Liver (tissue), 9 donors: ENCODE measurements around the gene BRSK2. TPM values are rescaled to one million over a fixed set of nuclear protein-coding genes. Genes with fewer than 3 reads are reported as not detected.
A peak's percentile ranks its signal among the peaks of the same experiment; 100 is the strongest.
"Not testable (repeated sequence)": the region's sequence is repeated elsewhere in the genome, so short reads cannot be mapped to it uniquely, and the experiment has no call there.

Source experiments
- DNase-seq: peaks from one replicate; pipeline ENCODE4 v3.0.0-alpha.2; 2017; ENCODE audit warnings: low spot score
- H3K27ac ChIP-seq, 2 donors: one replicate each; pipeline ENCODE4 v1.7.0; 2013; ENCODE audit warnings: inconsistent platforms in 2 of 2, low read length in 2 of 2, control low read depth in 1 of 2, low read depth in 1 of 2, mild to moderate bottlenecking in 1 of 2
- H3K27me3 ChIP-seq, 4 donors: one replicate each; pipeline versions ENCODE4 v1.6.1 to v1.7.0; 2013; ENCODE audit warnings: low read length in 3 of 4, inconsistent platforms in 1 of 4, mild to moderate bottlenecking in 1 of 4, moderate library complexity in 1 of 4; ENCODE audit not compliant: control insufficient read depth in 4 of 4, insufficient read depth in 4 of 4
- H3K36me3 ChIP-seq, 4 donors: one replicate each; pipeline versions ENCODE4 v1.6.1 to v1.7.0; 2013; ENCODE audit warnings: low read length in 3 of 4, mild to moderate bottlenecking in 3 of 4, low read depth in 1 of 4, moderate library complexity in 1 of 4; ENCODE audit not compliant: control insufficient read depth in 4 of 4, insufficient read depth in 3 of 4
- H3K4me1 ChIP-seq, 4 donors: one replicate each; pipeline versions ENCODE4 v1.6.1 to v1.7.0; 2013; ENCODE audit warnings: low read length in 3 of 4, mild to moderate bottlenecking in 3 of 4, moderate library complexity in 1 of 4; ENCODE audit not compliant: control insufficient read depth in 4 of 4, insufficient read depth in 4 of 4
- H3K4me3 ChIP-seq, 3 donors: one replicate each; pipeline versions ENCODE4 v1.6.1 to v1.7.0; 2013; ENCODE audit warnings: low read length in 3 of 3, control low read depth in 1 of 3, low read depth in 1 of 3, mild to moderate bottlenecking in 1 of 3
- H3K9ac ChIP-seq, 2 donors: one replicate each; pipeline ENCODE4 v1.7.0; 2013; ENCODE audit warnings: low read length in 2 of 2, mild to moderate bottlenecking in 2 of 2, moderate library complexity in 2 of 2, control low read depth in 1 of 2, low read depth in 1 of 2
- H3K9me3 ChIP-seq, 4 donors: one replicate each; pipeline versions ENCODE4 v1.6.1 to v1.7.0; 2013; ENCODE audit warnings: low read length in 3 of 4; ENCODE audit not compliant: control insufficient read depth in 4 of 4
- EGR1 ChIP-seq, 2 donors: IDR thresholded peaks; 2 replicates each; pipeline ENCODE4 v1.6.1; 2016 to 2018; ENCODE audit warnings: antibody characterized with exemption in 2 of 2, low read depth in 2 of 2
- FOXA1 ChIP-seq: IDR thresholded peaks from 2 replicates; pipeline ENCODE4 v1.6.1; 2016; ENCODE audit warnings: antibody characterized with exemption
- FOXA2 ChIP-seq: IDR thresholded peaks from 2 replicates; pipeline ENCODE4 v1.6.1; 2016; ENCODE audit warnings: antibody characterized with exemption
- GABPA ChIP-seq, 2 donors: IDR thresholded peaks in 1 of 2; conservative IDR thresholded peaks in 1 of 2; 2 replicates each; pipeline ENCODE4 v1.6.1; 2016; ENCODE audit warnings: antibody characterized with exemption in 2 of 2, mild to moderate bottlenecking in 1 of 2, moderate library complexity in 1 of 2
- HNF4A ChIP-seq, 2 donors: conservative IDR thresholded peaks; 2 replicates each; pipeline ENCODE4 v1.6.1; 2016; ENCODE audit warnings: antibody characterized with exemption in 2 of 2, mild to moderate bottlenecking in 2 of 2
- JUND ChIP-seq, 2 donors: IDR thresholded peaks; 2 replicates each; pipeline ENCODE4 v1.6.1; 2016; ENCODE audit warnings: antibody characterized with exemption in 2 of 2
- NR2F2 ChIP-seq: IDR thresholded peaks from 2 replicates; pipeline ENCODE4 v1.6.1; 2016; ENCODE audit warnings: antibody characterized with exemption
- RAD21 ChIP-seq, 2 donors: IDR thresholded peaks; 2 replicates each; pipeline ENCODE4 v1.6.1; 2016; ENCODE audit warnings: antibody characterized with exemption in 2 of 2, mild to moderate bottlenecking in 2 of 2
- RXRA ChIP-seq, 2 donors: IDR thresholded peaks; 2 replicates each; pipeline ENCODE4 v1.6.1; 2017 to 2018; ENCODE audit warnings: antibody characterized with exemption in 2 of 2, mild to moderate bottlenecking in 1 of 2
- SP1 ChIP-seq: IDR thresholded peaks from 2 replicates; pipeline ENCODE4 v1.6.1; 2018; ENCODE audit warnings: antibody characterized with exemption, mild to moderate bottlenecking
- TAF1 ChIP-seq: conservative IDR thresholded peaks from 2 replicates; pipeline ENCODE4 v1.6.1; 2016; ENCODE audit warnings: antibody characterized with exemption, mild to moderate bottlenecking
- YY1 ChIP-seq: IDR thresholded peaks from 2 replicates; pipeline ENCODE4 v1.6.1; 2016; ENCODE audit warnings: antibody characterized with exemption, mild to moderate bottlenecking
- WGBS: extraction: QIAGEN DNeasy Blood & Tissue Kit; methylation state at CpG from one replicate; pipeline ENCODE4 v1.1.7; 2013; 5-methylcytosine and 5-hydroxymethylcytosine counted together
- polyA plus RNA-seq, 2 donors: library from polyadenylated mRNA; stranded (reverse) in 1 of 2; unstranded in 1 of 2; fragments of 200-250 nt in 1 of 2; fragments of >200 nt in 1 of 2; fragmentation: Nextera tagmentation in 1 of 2; extraction: Ambion mirVana in 1 of 2; gene quantifications; one replicate each; pipeline versions ENCODE4 v1.2.1 to v1.2.3, GENCODE V29; 2013 to 2015
- total RNA-seq, 2 donors: library from RNA; depleted of rRNA; stranded (reverse); fragments of >200 nt; gene quantifications; one replicate each; pipeline ENCODE4 v1.2.3, GENCODE V29; 2014
- TF ChIP-seq, protein P1 (sequence below): IDR thresholded peaks from 2 replicates; pipeline ENCODE4 v1.6.1; 2016; ENCODE audit warnings: antibody characterized with exemption
- TF ChIP-seq, protein P2 (sequence below): IDR thresholded peaks from 2 replicates; pipeline ENCODE4 v1.6.1; 2016; ENCODE audit warnings: antibody characterized with exemption
- TF ChIP-seq, protein P3 (sequence below): fragments of 150-350 bp; IDR thresholded peaks from 2 replicates; pipeline ENCODE4 v1.5.1; 2017; ENCODE audit warnings: improper control_type of control experiment, low read depth, low read length; ENCODE audit not compliant: missing input control
- TF ChIP-seq, protein P4 (sequence below): IDR thresholded peaks from 2 replicates; pipeline ENCODE4 v1.6.1; 2016; ENCODE audit warnings: antibody characterized with exemption, mild to moderate bottlenecking
- TF ChIP-seq, protein P5 (sequence below): IDR thresholded peaks from 2 replicates; pipeline ENCODE4 v1.6.1; 2016; ENCODE audit warnings: antibody characterized with exemption
- donor health status: healthy.
- donor health status: healthy.
- donor health status: healthy.
- donor health status: healthy.
- donor health status: healthy.

Gene BRSK2
- total and polyA plus RNA-seq, 4 donors = 0.05 to 0.17 TPM; not detected in 2

DNA sequence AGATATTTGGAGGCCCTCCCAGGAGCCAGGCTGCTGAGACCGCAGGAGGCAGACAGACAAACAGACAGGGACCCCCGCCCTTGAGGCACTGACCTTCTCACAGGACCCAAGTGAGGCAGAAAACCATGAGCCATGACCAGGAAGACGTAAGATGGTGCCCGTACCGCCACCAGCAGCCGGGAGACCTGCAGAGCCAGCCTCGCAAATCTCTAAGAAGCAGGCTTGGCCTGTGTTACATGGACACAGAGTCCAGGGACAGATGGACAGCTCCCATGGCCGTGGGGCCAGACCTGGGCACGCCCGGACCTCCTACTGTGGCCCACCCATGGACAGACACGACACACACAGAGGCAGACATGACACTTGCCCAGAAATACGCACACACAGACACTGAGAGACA, 49.6 kb upstream of the BRSK2 start:
- Histone ChIP-seq H3K9me3 (no peaks in the 10 kb centered on the region), H3K27me3 (no peaks in the 10 kb centered on the region), H3K4me1 (peaks cover 8 to 15% (median 10%) of the 10 kb centered on the region in 4 donors), H3K27ac (no peak overlapping the region), H3K36me3 (no peaks in the 10 kb centered on the region), H3K9ac (no peak overlapping the region), H3K4me3 (no peak overlapping the region)
- TF ChIP-seq YY1 = no peak
- WGBS = 81% methylated on average over 12 of the region's 12 CpGs
- DNase-seq = peak; percentile 13

DNA sequence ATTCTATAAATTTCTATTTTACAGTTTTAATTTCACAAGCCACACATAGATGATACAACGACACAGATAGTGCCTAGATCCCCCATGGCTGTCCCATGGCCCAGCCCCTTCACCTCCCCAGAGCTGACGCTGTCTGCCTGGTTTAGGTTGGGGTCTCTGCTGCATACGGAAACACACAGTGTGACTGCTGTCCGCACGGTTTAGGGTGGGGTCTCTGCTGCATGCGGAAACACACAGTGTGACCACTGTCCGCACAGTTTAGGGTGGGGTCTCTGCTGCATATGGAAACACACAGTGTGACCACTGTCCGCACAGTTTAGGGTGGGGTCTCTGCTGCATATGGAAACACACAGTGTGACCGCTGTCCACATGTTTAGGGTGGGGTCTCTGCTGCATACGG, 48.5 kb upstream of the BRSK2 start:
- H3K36me3 ChIP-seq, DNase-seq, H3K4me3 ChIP-seq, H3K27ac ChIP-seq, H3K4me1 ChIP-seq, H3K27me3 ChIP-seq, H3K9ac ChIP-seq, H3K9me3 ChIP-seq: not testable (repeated sequence)
- WGBS = 78% methylated on average over 10 of the region's 10 CpGs

DNA sequence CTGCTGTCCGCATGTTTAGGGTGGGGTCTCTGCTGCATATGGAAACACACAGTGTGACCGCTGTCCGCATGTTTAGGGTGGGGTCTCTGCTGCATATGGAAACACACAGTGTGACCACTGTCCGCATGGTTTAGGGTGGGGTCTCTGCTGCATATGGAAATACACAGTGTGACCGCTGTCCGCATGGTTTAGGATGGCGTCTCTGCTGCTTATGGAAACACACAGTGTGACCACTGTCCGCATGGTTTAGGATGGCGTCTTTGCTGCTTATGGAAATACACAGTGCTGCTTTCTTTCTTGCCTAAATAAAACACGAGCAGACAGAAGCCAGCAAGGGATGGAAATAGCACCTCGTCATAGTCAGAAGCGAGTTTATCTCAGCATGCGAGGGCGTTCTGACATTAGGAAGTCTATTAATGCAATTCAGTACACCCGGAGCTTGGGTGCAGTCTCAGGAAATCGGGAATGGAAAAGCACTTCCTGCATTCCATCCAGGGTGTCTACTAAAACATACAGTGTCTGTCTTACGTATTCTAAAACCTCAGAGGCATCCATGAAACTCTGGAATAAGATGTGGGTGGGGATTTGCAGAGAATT, 47.7 kb upstream of the BRSK2 start:
- WGBS = 57% methylated on average over 17 of the region's 17 CpGs
- Histone ChIP-seq H3K36me3 (no peaks in the 10 kb centered on the region), H3K4me1 (peaks cover 0 to under 1% (median 0%) of the 10 kb centered on the region in 4 donors), H3K27me3 (no peaks in the 10 kb centered on the region), H3K27ac (no peak overlapping the region), H3K9ac (no peak overlapping the region), H3K9me3 (no peaks in the 10 kb centered on the region), H3K4me3 (no peak overlapping the region)
- TF ChIP-seq JUND (IDR thresholded peaks at IDR 0.05) (no peak), FOXA2 (no peak), RXRA (IDR thresholded peaks at IDR 0.05) (no peak), SP1 (no peak), HNF4A (conservative IDR thresholded peaks at IDR 0.05) (no peak), TAF1 (no peak), GABPA (IDR thresholded peaks at IDR 0.05 in 1 of 2, conservative IDR thresholded peaks at IDR 0.05 in 1 of 2) (no peak), FOXA1 (no peak), EGR1 (IDR thresholded peaks at IDR 0.05; ENCODE audit: low read depth in 2 of 2) (no peak), RAD21 (IDR thresholded peaks at IDR 0.05) (no peak), YY1 (no peak), NR2F2 (no peak)
- TF ChIP-seq, protein P1, sequence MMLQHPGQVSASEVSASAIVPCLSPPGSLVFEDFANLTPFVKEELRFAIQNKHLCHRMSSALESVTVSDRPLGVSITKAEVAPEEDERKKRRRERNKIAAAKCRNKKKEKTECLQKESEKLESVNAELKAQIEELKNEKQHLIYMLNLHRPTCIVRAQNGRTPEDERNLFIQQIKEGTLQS = no peak
- TF ChIP-seq, protein P2, sequence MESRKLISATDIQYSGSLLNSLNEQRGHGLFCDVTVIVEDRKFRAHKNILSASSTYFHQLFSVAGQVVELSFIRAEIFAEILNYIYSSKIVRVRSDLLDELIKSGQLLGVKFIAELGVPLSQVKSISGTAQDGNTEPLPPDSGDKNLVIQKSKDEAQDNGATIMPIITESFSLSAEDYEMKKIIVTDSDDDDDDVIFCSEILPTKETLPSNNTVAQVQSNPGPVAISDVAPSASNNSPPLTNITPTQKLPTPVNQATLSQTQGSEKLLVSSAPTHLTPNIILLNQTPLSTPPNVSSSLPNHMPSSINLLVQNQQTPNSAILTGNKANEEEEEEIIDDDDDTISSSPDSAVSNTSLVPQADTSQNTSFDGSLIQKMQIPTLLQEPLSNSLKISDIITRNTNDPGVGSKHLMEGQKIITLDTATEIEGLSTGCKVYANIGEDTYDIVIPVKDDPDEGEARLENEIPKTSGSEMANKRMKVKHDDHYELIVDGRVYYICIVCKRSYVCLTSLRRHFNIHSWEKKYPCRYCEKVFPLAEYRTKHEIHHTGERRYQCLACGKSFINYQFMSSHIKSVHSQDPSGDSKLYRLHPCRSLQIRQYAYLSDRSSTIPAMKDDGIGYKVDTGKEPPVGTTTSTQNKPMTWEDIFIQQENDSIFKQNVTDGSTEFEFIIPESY = no peak
- TF ChIP-seq, protein P3, sequence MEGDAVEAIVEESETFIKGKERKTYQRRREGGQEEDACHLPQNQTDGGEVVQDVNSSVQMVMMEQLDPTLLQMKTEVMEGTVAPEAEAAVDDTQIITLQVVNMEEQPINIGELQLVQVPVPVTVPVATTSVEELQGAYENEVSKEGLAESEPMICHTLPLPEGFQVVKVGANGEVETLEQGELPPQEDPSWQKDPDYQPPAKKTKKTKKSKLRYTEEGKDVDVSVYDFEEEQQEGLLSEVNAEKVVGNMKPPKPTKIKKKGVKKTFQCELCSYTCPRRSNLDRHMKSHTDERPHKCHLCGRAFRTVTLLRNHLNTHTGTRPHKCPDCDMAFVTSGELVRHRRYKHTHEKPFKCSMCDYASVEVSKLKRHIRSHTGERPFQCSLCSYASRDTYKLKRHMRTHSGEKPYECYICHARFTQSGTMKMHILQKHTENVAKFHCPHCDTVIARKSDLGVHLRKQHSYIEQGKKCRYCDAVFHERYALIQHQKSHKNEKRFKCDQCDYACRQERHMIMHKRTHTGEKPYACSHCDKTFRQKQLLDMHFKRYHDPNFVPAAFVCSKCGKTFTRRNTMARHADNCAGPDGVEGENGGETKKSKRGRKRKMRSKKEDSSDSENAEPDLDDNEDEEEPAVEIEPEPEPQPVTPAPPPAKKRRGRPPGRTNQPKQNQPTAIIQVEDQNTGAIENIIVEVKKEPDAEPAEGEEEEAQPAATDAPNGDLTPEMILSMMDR = no peak
- TF ChIP-seq, protein P4, sequence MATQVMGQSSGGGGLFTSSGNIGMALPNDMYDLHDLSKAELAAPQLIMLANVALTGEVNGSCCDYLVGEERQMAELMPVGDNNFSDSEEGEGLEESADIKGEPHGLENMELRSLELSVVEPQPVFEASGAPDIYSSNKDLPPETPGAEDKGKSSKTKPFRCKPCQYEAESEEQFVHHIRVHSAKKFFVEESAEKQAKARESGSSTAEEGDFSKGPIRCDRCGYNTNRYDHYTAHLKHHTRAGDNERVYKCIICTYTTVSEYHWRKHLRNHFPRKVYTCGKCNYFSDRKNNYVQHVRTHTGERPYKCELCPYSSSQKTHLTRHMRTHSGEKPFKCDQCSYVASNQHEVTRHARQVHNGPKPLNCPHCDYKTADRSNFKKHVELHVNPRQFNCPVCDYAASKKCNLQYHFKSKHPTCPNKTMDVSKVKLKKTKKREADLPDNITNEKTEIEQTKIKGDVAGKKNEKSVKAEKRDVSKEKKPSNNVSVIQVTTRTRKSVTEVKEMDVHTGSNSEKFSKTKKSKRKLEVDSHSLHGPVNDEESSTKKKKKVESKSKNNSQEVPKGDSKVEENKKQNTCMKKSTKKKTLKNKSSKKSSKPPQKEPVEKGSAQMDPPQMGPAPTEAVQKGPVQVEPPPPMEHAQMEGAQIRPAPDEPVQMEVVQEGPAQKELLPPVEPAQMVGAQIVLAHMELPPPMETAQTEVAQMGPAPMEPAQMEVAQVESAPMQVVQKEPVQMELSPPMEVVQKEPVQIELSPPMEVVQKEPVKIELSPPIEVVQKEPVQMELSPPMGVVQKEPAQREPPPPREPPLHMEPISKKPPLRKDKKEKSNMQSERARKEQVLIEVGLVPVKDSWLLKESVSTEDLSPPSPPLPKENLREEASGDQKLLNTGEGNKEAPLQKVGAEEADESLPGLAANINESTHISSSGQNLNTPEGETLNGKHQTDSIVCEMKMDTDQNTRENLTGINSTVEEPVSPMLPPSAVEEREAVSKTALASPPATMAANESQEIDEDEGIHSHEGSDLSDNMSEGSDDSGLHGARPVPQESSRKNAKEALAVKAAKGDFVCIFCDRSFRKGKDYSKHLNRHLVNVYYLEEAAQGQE = no peak
- TF ChIP-seq, protein P5, sequence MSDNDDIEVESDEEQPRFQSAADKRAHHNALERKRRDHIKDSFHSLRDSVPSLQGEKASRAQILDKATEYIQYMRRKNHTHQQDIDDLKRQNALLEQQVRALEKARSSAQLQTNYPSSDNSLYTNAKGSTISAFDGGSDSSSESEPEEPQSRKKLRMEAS = no peak
- no peak for DNase-seq
